ENCODE results near the gene ACBD6.
A peak's percentile ranks its signal among the peaks of the same experiment; 100 is the strongest.

Gene ACBD6

GRCh38 chr1:180257486-180257885 lies 244.9 kb downstream of the ACBD6 start:
- no peak for DNase-seq (ENCODE audit: low read depth, low spot score)

DNA sequence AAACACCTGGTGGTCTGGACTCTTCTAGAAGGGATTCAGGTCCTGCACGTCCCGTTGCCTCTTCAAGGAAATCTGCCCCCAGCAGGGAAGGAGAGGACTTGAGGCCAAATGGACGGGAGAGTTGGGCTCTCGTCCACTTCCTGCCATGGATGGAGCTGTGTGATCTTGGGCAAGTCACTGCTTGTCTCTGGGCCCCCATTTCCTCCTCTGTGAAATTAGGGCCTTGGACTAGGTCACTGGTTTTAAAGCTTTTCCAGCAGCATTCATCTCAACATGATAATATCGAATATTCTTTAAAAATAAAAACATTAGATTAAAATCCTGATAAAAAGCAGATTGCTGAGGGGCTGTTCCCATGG lies 245.4 kb downstream of the ACBD6 start:
- no peak for DNase-seq (ENCODE audit: low read depth, low spot score)

DNA sequence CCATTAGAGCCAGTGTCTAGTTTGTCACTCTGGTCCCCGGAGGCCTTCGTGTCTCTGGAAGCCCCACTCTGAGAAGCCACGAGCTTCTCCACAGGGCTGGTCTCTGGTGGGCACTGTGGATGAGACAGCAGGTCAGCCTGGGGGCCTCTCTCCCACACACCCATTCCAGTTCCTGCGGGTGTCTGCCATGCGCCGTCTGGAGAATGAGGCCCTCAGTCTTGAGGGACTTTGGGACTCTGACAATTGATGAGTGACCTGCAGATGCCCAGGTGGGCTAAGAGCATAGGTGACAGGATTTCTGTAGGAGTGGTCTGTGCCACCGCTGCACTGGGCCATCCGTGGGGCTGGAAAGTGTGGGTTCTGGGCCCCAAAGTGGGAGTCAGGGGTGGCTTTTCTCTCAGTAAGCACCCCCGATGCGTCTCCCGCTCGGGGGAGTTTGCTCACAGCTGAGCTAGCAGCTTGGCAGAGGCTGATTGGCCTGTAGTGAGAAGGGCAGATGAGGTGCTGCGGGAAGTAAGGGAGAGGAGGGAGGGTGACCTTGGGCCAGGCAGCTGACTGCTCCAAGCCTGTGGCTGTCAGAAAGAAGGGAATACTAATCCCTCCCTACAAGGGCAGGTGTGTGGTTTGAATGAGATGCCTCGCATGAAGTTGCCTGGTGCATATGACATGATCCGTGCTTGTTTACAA lies 245.9 kb downstream of the ACBD6 start:
- DNase-seq (ENCODE audit: low read depth, low spot score) = no peak

GRCh38 chr1:180255536-180256340 lies 246.6 kb downstream of the ACBD6 start:
- DNase-seq (ENCODE audit: low read depth, low spot score) = no peak

- no peak for DNase-seq (ENCODE audit: low read depth, low spot score)
Observed at GRCh38 chr1:180254854-180255253, 247.5 kb downstream of the ACBD6 start.

DNA sequence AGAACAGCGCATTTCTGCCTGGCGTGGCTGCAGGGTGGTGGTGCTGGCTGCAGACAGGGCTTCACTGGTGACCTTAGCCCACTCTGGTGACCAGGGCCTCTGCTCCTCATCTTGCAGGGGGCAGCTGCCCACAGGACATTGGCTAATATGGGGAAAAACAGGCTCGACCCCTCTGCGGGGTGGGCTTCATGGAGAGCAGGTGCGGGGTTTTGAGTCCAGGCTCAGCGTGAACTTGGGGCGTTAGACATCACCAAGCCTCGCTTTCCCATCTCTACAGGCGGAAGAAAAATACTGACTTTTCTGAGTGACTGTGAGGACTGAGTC lies 247.9 kb downstream of the ACBD6 start:
- no peak for DNase-seq (ENCODE audit: low read depth, low spot score)

DNA sequence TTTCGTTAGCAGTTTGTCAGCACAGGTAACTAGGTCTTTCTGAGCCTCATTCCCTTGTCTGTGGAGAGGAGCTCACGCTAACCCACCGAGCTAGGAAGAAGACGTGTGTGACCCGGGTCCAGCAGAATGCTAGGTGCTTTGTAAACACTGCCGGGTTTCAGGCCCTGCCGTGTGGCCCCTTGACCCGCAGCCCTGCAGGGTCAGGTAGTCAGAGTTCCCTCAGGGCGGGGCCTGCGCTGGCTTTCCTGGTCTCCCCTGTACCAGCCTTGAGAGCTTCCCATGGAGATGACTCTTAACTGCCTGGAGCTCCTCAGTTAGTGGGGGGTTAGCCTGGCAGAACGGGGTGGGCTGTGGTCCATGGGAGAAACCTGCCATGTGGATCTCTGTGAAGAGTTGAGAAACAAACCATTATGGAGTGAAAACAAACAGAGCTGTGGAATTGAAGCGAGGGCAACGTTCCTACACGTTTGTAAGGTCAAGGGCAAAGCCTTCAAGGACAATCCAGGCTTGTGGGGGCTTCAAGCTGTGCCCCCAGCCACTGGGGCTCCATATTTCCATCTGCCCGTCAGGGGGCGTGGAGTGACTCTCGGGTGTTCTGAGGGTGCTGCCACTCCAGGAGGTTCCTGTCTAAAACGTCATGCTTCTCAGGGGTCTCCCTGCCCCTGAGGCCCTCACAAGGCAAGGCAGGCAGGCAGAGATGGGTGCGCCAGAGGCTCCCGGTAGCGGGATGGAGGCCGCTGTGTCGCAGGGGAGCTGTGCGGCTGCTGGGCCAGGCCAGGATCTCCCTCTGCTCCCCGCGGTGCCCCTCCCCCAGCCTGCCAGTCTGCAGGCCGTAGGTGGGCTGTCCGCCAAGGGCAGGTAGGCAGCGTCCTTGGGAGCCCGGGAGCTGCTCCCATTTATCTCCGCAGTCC lies 248.5 kb downstream of the ACBD6 start:
- no peak for DNase-seq (ENCODE audit: low read depth, low spot score)

DNA sequence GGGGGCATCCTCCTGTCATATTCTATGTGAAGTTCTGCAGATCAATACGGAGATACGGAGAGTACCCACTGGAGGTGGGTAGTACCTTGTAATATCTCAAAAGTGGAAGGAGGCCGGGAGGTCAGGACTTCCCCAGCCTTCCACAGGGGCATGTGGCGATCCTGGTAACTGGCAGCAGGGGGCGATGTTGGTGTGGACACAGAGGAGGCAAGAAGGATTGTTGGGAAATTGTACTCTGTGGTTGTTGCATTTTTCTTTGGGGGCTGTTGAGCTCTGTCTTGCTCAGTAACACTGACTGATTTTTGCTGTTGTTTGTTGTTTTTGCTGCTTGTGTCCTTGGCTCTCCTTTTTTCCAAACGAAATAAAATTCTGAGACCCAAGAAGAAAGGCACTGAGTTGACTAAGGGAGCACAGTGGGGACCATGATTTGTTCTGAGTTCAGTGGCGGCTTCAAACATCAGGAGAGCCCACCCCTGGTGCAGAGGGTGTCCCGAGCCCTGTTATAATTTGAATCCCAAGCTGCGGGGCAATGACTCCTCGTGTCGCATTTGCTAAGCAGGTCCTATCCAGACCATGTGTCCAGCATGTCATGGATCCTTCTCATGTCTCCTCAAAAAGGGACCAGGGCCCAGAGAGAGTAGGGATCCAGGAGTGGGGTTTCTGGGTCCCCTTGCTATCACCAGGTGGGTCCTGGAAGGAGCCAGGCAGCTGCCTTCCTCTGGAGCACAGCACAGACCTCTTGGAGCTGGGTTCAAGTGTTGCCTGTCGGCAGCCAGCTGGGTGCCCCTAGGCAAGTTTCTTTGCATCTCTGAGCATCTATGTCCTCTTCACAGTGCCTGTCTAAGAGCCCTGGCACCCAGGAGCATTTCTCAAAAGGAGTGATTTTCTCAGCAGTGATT lies 249.5 kb downstream of the ACBD6 start:
- peak; percentile 25 for DNase-seq (ENCODE audit: low read depth, low spot score)

DNA sequence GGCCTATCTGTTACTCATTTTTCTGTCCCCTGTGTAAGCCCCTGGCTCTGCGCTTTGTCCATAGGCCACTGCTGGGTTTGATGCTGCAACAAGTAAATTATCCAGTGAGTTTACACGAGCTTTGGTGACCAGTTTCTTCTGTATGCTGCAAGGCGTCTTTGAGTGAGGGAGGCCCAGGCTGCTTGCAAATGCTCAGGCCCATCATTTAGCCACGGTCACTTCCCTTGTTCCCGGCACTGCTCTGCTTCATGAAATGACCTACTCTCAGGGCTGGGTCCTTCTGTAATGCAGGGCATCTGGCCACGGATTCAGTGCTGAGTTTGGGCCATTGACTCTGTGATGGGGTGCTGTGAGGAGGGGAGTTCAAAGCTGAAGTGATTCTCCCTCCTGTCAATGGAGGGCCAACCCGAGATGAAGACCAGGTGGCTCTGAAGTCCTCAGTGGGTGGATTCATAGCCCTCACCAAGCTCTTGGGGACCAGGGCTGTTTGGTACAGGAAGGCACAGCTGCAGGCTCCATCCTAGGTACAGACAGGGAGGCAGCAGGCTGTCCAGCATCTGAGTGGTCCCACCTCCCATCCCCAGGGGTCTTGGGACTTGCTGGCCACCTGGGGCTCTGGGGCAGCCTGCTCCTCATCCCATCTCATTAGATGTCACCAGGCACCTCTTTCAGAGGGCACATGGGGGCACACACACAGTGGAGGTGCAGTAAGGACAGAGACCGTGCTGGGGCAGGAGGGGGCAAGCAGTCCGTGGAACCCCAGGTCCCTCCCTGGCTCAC lies 250.7 kb downstream of the ACBD6 start:
- no peak for DNase-seq (ENCODE audit: low read depth, low spot score)

- no peak for DNase-seq (ENCODE audit: low read depth, low spot score)
Observed at GRCh38 chr1:180250883-180251509, 251.4 kb downstream of the ACBD6 start.

- no peak for DNase-seq (ENCODE audit: low read depth, low spot score)
Observed at GRCh38 chr1:180250499-180250770, 251.9 kb downstream of the ACBD6 start.

GRCh38 chr1:180249725-180250498 lies 252.5 kb downstream of the ACBD6 start:
- DNase-seq (ENCODE audit: low read depth, low spot score) = no peak

- DNase-seq (ENCODE audit: low read depth, low spot score) = no peak
Observed at GRCh38 chr1:180248731-180249681, 253.4 kb downstream of the ACBD6 start.

DNA sequence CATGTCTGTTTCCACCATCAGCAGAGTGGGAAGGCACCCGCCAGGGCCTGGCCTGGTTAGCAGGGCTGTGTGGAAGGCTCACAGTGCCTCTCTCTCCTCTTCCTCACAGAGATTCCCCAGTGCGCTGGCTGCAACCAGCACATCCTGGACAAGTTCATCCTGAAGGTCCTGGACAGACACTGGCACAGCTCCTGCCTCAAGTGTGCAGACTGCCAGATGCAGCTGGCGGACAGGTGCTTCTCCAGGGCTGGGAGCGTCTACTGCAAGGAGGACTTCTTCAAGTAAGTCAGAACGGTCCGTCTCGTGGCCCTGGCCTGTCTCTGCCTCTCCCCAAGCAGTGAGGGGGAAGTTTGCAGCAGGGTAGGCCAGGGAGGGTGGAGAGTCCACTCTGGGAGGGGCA lies 254.2 kb downstream of the ACBD6 start:
- DNase-seq (ENCODE audit: low read depth, low spot score) = no peak

DNA sequence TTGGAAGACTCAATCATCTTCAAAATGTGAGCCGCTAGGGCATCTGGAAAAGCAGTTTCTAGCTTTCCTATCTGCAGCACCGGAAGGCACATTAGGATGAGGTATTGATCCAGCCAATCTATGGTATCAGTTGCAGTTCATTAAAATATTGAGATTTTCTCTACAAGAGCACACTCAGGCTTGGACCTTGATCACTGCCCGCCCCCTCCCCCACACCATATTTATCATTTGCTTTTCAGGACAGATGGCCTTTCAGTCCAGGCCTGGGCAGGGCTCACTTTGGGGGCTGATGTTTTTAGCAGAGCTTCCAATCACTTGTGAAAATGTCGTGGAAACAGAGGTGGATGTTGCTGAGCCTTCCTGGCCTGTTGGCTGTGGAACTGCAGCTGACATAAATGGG lies 254.8 kb downstream of the ACBD6 start:
- no peak for DNase-seq (ENCODE audit: low read depth, low spot score)

DNA sequence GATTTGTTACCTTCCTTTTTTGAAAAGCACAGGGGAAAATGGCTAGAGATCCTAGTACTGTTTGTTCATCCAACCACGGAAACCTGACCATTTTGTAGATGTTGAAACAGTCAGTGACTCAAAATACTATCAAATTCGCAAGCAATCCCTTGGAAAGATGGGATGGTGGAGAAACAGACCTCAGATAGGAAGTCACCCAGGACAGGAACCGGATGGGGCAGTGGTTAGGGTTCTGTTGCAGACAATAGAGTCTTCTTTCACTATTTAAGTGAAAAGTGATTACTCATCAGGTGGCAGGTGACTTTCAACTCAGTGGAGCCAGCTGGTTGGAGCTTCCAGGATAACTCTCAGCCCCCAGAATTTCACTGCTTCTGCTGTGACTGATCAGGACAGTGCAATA lies 255.3 kb downstream of the ACBD6 start:
- DNase-seq (ENCODE audit: low read depth, low spot score) = no peak

DNA sequence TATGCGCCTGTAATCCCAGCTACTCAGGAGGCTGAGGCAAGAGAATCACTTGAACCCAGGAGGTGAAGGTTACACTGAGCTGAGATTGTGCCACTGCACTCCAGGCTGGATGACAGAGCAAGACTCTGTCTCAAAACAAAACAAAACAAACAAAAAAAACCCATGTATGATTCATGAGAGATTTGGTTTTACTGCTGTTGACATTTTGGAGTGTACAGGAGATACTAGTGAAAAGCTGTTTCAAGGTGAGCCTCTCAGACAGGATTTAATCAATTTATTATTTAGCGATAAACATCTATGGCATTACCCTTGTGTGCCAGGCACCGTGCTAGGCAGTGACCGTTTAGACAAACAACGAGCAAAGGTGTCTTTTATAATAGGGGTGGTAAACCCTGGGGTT lies 255.8 kb downstream of the ACBD6 start:
- no peak for DNase-seq (ENCODE audit: low read depth, low spot score)

- DNase-seq (ENCODE audit: low read depth, low spot score) = no peak
Observed at GRCh38 chr1:180244840-180245239, 257.5 kb downstream of the ACBD6 start.

All from activated naive CD8-positive, alpha-beta T cell treated with anti-CD3 and anti-CD28 coated beads, Interleukin-2, amount 50 U/mL, for 16 hours (primary cell).